ENCODE results near the gene C4orf33. TPM values are rescaled to one million over a fixed set of nuclear protein-coding genes. Genes with fewer than 3 reads are reported as not detected.

C4orf33 gene
- total and polyA plus RNA-seq, 4 donors = 7.2 to 15.7 (median 10.4) TPM

DNA sequence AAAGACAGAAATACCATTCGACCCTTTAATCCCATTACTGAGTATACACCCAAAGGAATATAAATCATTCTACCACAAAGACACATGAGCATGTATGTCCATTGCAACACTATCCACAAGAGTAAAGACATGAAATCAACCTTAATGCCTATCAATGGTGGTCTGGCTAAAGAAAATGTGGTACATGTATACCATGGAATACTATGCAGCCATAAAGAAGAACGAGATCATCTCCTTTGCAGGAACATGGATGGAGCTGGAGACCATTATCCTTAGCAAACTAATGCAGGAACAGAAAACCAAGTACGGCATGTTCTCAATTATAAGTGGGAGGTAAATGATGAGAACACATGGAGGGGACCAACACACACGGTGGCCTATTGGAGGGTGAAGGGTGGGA, 10.5 kb upstream of the C4orf33 start:
- Histone ChIP-seq H3K27ac (ENCODE audit: low read depth in 1 of 2, low read length in 2 of 2) (no peak overlapping the region), H3K9me3 (ENCODE audit: control insufficient read depth, low read length) (no peaks in the 10 kb centered on the region), H3K4me1 (ENCODE audit: control insufficient read depth in 1 of 2, insufficient read depth in 2 of 2, low read length in 2 of 2) (no peaks in the 10 kb centered on the region), H3K4me3 (ENCODE audit: low read length in 2 of 2) (no peak overlapping the region), H3K36me3 (ENCODE audit: control insufficient read depth in 1 of 2, insufficient read depth in 2 of 2, low read length in 1 of 2) (peaks cover 0 to 4% of the 10 kb centered on the region in 2 donors), H3K27me3 (ENCODE audit: control insufficient read depth in 1 of 2, insufficient read depth in 2 of 2, low read length in 1 of 2) (no peaks in the 10 kb centered on the region)
- no peak for ATAC-seq (ENCODE audit: low FRiP score)
- WGBS, 2 donors = 97 to 98% methylated on average over 4 of the region's 4 CpGs
- intact Hi-C loops (cut with DNase I) = no loop called here
- DNase-seq = no peak

DNA sequence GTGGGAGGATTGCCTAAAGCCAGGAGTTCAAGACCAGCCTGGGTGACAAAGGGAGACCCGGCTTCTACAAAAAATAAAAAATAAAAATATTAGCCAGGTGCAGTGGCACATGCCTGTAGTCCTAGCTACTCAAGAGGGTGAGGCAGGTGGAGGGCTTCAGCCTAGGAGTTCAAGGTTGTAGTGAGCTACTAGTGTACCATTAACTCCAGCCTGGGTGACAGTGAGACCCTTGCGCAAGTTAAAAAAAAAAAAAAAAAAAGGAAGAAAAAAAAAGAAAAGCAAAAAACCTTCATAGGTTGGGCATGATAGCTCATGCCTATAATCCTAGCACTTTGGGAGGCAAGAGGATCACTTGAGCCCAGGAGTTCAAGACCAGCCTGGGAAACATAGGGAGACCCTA, 8.4 kb upstream of the C4orf33 start:
- ATAC-seq (ENCODE audit: low FRiP score) = no peak
- Histone ChIP-seq H3K27me3 (ENCODE audit: control insufficient read depth in 1 of 2, insufficient read depth in 2 of 2, low read length in 1 of 2) (no peaks in the 10 kb centered on the region), H3K27ac (ENCODE audit: low read depth in 1 of 2, low read length in 2 of 2) (no peak overlapping the region), H3K36me3 (ENCODE audit: control insufficient read depth in 1 of 2, insufficient read depth in 2 of 2, low read length in 1 of 2) (no peaks in the 10 kb centered on the region), H3K4me3 (ENCODE audit: low read length in 2 of 2) (no peak overlapping the region), H3K9me3 (ENCODE audit: control insufficient read depth, low read length) (no peaks in the 10 kb centered on the region), H3K4me1 (ENCODE audit: control insufficient read depth in 1 of 2, insufficient read depth in 2 of 2, low read length in 2 of 2) (peaks cover 0 to 3% of the 10 kb centered on the region in 2 donors)
- intact Hi-C loops (cut with DNase I) = no loop called here
- 98 to 99% methylated on average over 2 of the region's 2 CpGs for WGBS, 2 donors
- DNase-seq = no peak

DNA sequence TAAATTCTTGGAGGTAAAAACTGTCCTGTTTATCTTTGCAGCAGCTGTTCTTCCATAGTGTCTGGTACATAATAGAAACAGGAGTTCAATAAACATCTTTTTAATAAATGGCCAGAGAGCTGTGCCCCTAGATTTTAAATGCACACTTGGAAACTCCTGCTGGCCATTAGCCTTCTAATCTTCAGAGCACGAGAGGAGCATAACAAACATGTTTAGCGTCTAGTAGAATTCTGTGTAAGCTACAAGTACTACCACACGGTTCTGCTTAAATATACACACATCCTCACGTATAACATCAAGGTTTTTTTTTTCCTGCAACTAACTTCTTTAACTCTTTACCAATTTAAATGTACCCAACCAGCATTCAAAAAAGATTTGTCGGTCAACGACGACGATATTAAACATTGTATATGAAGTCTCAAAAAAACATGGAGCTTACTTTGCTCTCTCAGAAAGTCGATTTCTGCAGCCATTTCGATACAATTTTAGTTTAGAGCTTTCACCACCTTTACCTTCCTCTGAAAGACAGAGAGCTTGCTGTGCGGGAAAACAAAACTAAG, 3.2 kb upstream of the C4orf33 start:
- ATAC-seq (ENCODE audit: low FRiP score) = peak; percentile 42
- peak overlapping the region; percentile 23 to 97 for H3K27ac ChIP-seq (ENCODE audit: low read depth in 1 of 2, low read length in 2 of 2)
- no peak for DNase-seq
- 0 to 1% methylated on average over 11 of the region's 11 CpGs for WGBS, 2 donors
- peak overlapping the region; percentile 74 to 93 for H3K4me3 ChIP-seq (ENCODE audit: low read length in 2 of 2)
- intact Hi-C loops (cut with DNase I) = loop anchor here in 1 of 2 donors (5.0 kb wide), 1 partner anchor 805 kb away; the partner anchor contains the start of gene PGRMC2
- H3K9me3 ChIP-seq (ENCODE audit: control insufficient read depth, low read length) = no peaks in the 10 kb centered on the region
- H3K27me3 ChIP-seq (ENCODE audit: control insufficient read depth in 1 of 2, insufficient read depth in 2 of 2, low read length in 1 of 2) = no peaks in the 10 kb centered on the region
- peaks cover 0 to 3% of the 10 kb centered on the region in 2 donors for H3K4me1 ChIP-seq (ENCODE audit: control insufficient read depth in 1 of 2, insufficient read depth in 2 of 2, low read length in 2 of 2)
- H3K36me3 ChIP-seq (ENCODE audit: control insufficient read depth in 1 of 2, insufficient read depth in 2 of 2, low read length in 1 of 2) = no peaks in the 10 kb centered on the region

DNA sequence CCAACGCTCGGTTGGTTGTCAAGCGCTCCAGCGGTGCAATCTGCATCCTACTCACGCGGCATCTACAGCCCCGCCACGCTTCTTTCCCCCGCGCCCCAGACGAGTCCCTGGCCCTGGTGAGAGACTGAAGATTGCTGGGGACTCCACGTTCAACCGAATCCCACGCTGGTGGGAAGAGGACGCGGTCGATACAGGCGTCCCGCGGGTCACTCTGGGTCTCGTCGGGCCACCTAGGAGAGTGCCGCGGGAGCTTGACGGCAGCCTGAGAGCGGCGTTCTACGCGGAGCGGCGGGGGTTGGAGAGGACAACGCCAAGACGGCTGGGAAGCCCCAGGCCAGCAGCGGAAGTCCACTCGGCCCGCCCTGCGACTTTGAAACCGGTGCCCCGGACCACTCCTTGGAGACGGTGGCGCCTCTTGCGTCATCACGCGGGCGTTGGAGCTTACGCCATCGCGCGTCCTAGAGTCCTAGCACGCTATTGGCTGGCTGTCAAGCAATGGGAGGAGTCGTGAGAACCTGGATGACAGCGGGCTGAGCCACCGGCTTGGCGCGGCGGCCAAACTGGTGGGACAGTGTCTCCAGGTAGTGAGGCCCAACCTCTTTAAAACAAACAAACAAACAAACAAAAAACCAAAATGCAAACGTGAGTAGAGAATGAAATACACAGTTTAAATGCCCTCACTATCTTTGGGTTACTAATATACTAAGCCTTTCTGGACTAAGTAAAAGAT, 2.6 kb upstream of the C4orf33 start, which contains the start of gene SCLT1:
TSS of gene SCLT1 (minus strand) at position 349 of the 730 bp plus-strand sequence. CDS start 436 bp downstream, outside the sequence.
- peak within 1 kb of the TSS; percentile 23 to 97 for H3K27ac ChIP-seq (ENCODE audit: low read depth in 1 of 2, low read length in 2 of 2)
- H3K4me1 ChIP-seq (ENCODE audit: control insufficient read depth in 1 of 2, insufficient read depth in 2 of 2, low read length in 2 of 2) = peaks cover 0 to 3% of the 10 kb centered on the region in 2 donors
- no peaks in the 10 kb centered on the region for H3K27me3 ChIP-seq (ENCODE audit: control insufficient read depth in 1 of 2, insufficient read depth in 2 of 2, low read length in 1 of 2)
- H3K36me3 ChIP-seq (ENCODE audit: control insufficient read depth in 1 of 2, insufficient read depth in 2 of 2, low read length in 1 of 2) = no peaks in the 10 kb centered on the region
- intact Hi-C loops (cut with DNase I) = loop anchor here in 1 of 2 donors (5.0 kb wide), 1 partner anchor 806 kb away; the partner anchor contains the start of gene PGRMC2
- peak; percentile 100 for DNase-seq
- WGBS, 2 donors = 0 to 1% methylated on average over 55 to 57 of the region's 57 CpGs
- peak; percentile 99 for ATAC-seq (ENCODE audit: low FRiP score)
- H3K9me3 ChIP-seq (ENCODE audit: control insufficient read depth, low read length) = no peaks in the 10 kb centered on the region
- peak within 1 kb of the TSS; percentile 74 to 93 for H3K4me3 ChIP-seq (ENCODE audit: low read length in 2 of 2)

DNA sequence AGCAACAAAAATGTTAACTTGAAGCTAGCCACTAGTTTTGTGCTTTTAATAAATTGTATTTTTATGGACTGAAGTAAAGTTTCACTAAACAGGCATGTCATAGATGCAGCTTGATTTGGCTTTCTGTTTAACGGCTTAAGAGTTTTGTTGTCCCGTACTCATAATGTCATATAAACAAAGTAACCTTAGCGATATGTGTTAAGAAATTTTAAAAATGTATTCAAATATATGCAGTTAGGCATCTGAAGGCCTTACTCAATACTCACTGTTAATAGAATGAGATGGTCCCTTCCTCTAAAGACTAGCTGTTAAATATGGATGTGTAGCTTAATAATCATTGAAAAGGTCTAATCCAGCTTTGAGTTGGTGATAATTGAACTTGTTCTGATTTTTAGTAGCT, 1.6 kb upstream of the C4orf33 start:
- no peak for ATAC-seq (ENCODE audit: low FRiP score)
- H3K27me3 ChIP-seq (ENCODE audit: control insufficient read depth in 1 of 2, insufficient read depth in 2 of 2, low read length in 1 of 2) = no peaks in the 10 kb centered on the region
- H3K4me3 ChIP-seq (ENCODE audit: low read length in 2 of 2) = no peak overlapping the region
- peaks cover 0 to 3% of the 10 kb centered on the region in 2 donors for H3K4me1 ChIP-seq (ENCODE audit: control insufficient read depth in 1 of 2, insufficient read depth in 2 of 2, low read length in 2 of 2)
- H3K36me3 ChIP-seq (ENCODE audit: control insufficient read depth in 1 of 2, insufficient read depth in 2 of 2, low read length in 1 of 2) = no peaks in the 10 kb centered on the region
- DNase-seq = no peak
- no peaks in the 10 kb centered on the region for H3K9me3 ChIP-seq (ENCODE audit: control insufficient read depth, low read length)
- H3K27ac ChIP-seq (ENCODE audit: low read depth in 1 of 2, low read length in 2 of 2) = no peak overlapping the region
- WGBS, 2 donors = 56 to 62% methylated on average over 3 of the region's 3 CpGs
- intact Hi-C loops (cut with DNase I) = loop anchor here in 1 of 2 donors (5.0 kb wide), 1 partner anchor 807 kb away; the partner anchor contains the start of gene PGRMC2

GRCh38 chr4:129098531-129099001, 2.6 kb downstream of the C4orf33 start:
- Histone ChIP-seq H3K4me1 (ENCODE audit: control insufficient read depth in 1 of 2, insufficient read depth in 2 of 2, low read length in 2 of 2) (no peaks in the 10 kb centered on the region), H3K4me3 (ENCODE audit: low read length in 2 of 2) (no peak overlapping the region), H3K27ac (ENCODE audit: low read depth in 1 of 2, low read length in 2 of 2) (no peak overlapping the region), H3K27me3 (ENCODE audit: control insufficient read depth in 1 of 2, insufficient read depth in 2 of 2, low read length in 1 of 2) (no peaks in the 10 kb centered on the region), H3K9me3 (ENCODE audit: control insufficient read depth, low read length) (no peaks in the 10 kb centered on the region), H3K36me3 (ENCODE audit: control insufficient read depth in 1 of 2, insufficient read depth in 2 of 2, low read length in 1 of 2) (no peaks in the 10 kb centered on the region)
- intact Hi-C loops (cut with DNase I) = no loop called here
- ATAC-seq (ENCODE audit: low FRiP score) (no peak), DNase-seq (no peak)

GRCh38 chr4:129109965-129110824, 14.2 kb downstream of the C4orf33 start:
- Histone ChIP-seq H3K4me1 (ENCODE audit: control insufficient read depth in 1 of 2, insufficient read depth in 2 of 2, low read length in 2 of 2) (no peaks in the 10 kb centered on the region), H3K4me3 (ENCODE audit: low read length in 2 of 2) (no peak overlapping the region), H3K36me3 (ENCODE audit: control insufficient read depth in 1 of 2, insufficient read depth in 2 of 2, low read length in 1 of 2) (peaks cover 2 to 3% of the 10 kb centered on the region in 2 donors), H3K9me3 (ENCODE audit: control insufficient read depth, low read length) (no peaks in the 10 kb centered on the region), H3K27ac (ENCODE audit: low read depth in 1 of 2, low read length in 2 of 2) (no peak overlapping the region), H3K27me3 (ENCODE audit: control insufficient read depth in 1 of 2, insufficient read depth in 2 of 2, low read length in 1 of 2) (no peaks in the 10 kb centered on the region)
- intact Hi-C loops (cut with DNase I) = no loop called here
- ATAC-seq (ENCODE audit: low FRiP score) (no peak), DNase-seq (no peak)
- 78 to 80% methylated on average over 3 of the region's 3 CpGs for WGBS, 2 donors

GRCh38 chr4:129110931-129111330, 15.0 kb downstream of the C4orf33 start:
- Histone ChIP-seq H3K4me1 (ENCODE audit: control insufficient read depth in 1 of 2, insufficient read depth in 2 of 2, low read length in 2 of 2) (no peaks in the 10 kb centered on the region), H3K36me3 (ENCODE audit: control insufficient read depth in 1 of 2, insufficient read depth in 2 of 2, low read length in 1 of 2) (peaks cover 2 to 3% of the 10 kb centered on the region in 2 donors), H3K27ac (ENCODE audit: low read depth in 1 of 2, low read length in 2 of 2) (no peak overlapping the region), H3K27me3 (ENCODE audit: control insufficient read depth in 1 of 2, insufficient read depth in 2 of 2, low read length in 1 of 2) (no peaks in the 10 kb centered on the region), H3K9me3 (ENCODE audit: control insufficient read depth, low read length) (no peaks in the 10 kb centered on the region), H3K4me3 (ENCODE audit: low read length in 2 of 2) (no peak overlapping the region)
- ATAC-seq (ENCODE audit: low FRiP score) (no peak), DNase-seq (no peak)
- whole genome bisulfite sequencing, 2 donors = 85 to 86% methylated on average over 3 of the region's 3 CpGs
- intact Hi-C loops (cut with DNase I) = no loop called here

Data from aorta (tissue), 5 donors.